GM18505 (cell line): Measurements from ENCODE around the gene MMP14.
"Not testable (repeated sequence)": the region's sequence is repeated elsewhere in the genome, so short reads cannot be mapped to it uniquely, and the experiment has no call there.

Experiments used
- ATAC-seq: cut with Tn5 transposase; IDR thresholded peaks from one replicate; pipeline ENCODE4 v1.9.1; 2021; ENCODE audit not compliant: unreplicated experiment
- POLR2A ChIP-seq: IDR thresholded peaks from 4 replicates; pipeline ENCODE4 v1.6.1; 2011; ENCODE audit warnings: borderline replicate concordance; ENCODE audit not compliant: insufficient read depth, insufficient read length; ENCODE audit errors: extremely low read depth

Gene MMP14

DNA sequence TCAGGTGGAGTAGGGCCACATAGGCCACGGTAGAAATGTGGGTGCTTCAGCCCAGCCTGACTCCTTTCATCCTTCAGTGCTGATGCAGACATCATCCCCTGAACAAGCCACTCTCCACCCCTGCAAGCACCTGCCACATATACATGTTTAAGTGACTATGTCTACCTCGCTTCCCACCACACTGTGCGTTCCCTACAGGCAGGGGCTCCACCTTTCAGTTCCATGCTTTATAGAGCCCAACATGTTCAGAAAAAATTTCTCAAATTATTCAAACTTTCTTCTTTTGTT lies 32.8 kb upstream of the MMP14 start:
- peak; percentile 37 for ATAC-seq
- TF ChIP-seq POLR2A = peak; percentile 34

DNA sequence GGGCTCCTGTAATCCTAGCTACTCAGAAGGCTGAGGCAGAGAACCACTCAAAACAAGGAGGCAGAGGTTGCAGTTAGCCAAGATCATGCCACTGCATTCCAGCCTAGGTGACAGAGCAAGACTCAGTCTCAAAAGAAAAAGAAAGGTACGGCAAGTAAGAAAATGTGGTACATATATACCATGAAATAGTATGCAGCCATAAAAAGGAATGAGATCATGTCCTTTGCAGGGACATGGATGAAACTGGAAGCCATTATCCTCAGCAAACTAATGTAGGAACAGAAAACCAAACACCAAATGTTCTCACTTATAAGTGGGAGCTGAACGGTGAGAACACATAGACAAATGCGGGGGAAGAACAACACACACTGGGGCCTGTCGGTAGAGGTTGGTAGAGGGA lies 31.1 kb upstream of the MMP14 start:
- not testable (repeated sequence) for ATAC-seq

DNA sequence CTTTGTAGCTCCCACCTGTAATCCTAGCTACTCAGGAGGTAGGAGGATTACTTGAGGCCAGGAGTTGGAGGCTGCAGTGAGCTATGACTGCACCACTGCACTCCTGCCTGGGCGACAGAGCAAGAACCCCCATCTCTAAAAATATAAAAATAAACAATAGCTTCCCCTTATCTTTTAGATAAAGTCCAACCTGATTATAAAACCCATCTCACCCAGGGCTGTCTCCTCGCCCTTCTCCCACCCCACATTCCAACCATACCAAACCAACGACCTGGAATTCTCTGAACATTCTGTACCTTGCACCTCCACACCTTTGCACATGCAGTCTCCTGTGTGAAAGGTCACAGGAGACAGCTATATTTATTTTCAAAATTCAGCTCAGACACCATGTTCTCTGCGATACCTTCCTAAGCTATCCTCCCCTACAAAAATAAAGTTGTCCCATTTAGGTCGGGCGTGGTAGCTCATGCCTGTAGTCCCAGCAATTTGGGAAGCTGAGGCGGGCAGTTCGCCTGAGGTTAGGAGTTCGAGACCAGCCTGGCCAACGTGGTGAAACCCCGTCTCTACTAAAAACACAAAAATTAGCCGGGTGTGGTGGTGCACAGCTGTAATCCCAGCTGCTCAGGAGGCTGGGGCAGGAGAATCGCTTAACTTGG lies 28.8 kb upstream of the MMP14 start:
- no peak for ATAC-seq
- no peak for TF ChIP-seq POLR2A

DNA sequence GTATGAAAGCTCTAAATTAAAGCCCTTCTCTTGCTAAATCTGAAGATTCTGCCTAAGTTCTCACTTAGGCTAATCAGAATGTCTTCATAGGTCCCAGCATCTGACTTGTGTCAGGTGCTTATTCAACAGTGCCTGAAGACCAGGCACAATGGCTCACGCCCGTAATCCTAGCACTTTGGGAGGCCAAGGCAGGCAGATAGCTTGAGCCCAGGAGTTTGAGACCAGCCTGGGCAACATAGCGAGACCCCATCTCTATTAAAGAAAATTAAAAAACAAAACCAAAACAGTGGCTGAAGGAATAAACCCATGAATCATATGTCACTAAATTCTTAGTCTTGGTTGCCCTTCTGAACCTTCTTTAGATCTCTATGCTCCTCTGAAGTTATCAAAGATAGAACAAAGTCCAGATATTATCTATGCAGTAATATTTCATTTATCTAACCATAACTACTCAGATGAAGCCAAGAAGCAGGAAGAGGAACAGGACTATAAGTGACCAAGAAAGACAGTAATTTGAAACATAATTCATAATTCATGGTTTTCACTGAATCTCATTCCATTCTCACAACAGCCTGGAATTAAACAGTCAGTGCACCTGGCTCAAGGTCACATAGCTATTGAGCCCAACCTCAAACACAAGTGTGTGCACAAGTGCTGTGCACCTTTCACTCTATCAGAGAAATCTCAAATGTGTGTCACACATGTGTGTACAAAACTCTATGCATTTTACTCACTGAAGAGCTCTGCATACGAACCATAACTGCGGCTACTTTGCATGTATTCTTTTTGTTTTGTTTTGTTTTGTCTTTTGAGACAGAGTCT lies 27.8 kb upstream of the MMP14 start:
- no peak for ATAC-seq
- TF ChIP-seq POLR2A = no peak

DNA sequence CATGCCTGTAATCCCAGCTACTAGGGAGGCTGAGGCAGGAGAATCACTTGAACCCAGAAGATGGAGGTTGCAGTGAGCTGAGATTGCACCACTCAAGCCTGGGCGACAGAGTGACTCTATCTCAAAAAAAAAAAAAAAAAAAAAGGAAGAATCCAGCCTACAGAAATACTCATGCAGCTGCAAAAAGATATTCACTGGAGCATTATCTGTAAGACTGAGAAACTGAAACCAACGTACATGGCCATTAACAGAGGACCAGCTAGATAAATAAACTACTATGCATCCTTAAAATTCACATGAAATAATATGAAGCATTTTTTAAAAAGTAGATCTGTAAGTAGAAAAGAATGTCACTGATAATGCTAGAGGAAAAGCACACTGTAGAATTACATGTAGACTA lies 24.7 kb upstream of the MMP14 start:
- TF ChIP-seq POLR2A = no peak
- no peak for ATAC-seq

DNA sequence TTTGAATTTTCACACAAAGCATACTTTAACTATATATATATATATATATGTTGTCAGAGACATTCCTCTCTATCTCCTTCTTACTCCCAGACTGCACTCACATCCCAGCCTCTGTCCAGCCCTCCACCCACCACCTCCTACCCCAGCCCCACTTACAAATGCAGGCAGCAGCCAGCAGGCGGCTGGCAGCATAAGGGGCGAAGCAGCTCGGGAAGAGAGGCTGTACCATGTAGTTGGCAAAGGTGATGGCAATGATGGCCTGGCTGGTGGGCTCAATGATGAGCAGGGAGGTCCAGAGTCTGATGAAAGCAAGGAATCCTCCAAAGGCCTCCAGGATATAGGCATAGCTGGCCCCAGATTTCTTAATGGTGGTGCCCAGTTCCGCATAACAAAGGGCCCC lies 23.6 kb upstream of the MMP14 start:
- no peak for TF ChIP-seq POLR2A
- ATAC-seq = no peak

DNA sequence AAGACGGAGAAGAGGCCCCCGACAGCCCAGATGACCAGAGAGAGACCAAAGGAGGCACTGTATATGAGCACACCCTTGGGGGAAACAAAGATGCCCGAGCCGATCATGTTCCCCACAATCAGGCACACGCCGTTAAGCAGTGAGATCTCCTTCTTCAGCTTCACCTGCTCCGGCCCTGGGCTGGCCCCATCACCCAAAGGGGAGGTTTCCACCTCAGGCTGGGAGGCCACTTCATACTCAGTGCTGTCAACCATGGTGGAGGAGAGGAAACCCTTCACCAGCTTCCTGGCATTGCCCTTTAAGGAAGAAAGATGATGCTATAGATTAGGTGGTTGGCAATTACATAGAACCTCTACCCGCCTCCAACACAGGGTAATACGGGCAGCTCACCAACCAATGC lies 23.2 kb upstream of the MMP14 start:
- ATAC-seq = no peak
- TF ChIP-seq POLR2A = no peak

DNA sequence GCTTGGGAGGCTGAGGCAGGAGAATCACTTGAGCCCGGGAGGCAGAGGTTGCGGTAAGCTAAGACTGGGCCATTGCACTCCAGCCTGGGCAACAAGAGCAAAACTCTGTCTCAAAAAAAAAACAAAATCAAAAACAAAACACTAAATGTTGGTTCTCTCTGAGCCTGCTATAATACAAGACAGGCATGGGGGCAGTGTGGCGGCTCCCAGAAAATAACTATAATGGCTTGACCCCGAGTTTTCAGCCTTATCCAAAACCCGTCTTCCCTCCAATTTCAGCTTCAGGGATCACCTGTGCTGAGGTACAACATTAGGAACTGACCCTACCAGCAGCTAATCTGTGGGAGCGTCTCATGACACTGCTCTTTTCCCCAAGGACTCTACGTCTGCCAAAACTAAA lies 22.0 kb upstream of the MMP14 start:
- no peak for TF ChIP-seq POLR2A
- ATAC-seq = no peak

DNA sequence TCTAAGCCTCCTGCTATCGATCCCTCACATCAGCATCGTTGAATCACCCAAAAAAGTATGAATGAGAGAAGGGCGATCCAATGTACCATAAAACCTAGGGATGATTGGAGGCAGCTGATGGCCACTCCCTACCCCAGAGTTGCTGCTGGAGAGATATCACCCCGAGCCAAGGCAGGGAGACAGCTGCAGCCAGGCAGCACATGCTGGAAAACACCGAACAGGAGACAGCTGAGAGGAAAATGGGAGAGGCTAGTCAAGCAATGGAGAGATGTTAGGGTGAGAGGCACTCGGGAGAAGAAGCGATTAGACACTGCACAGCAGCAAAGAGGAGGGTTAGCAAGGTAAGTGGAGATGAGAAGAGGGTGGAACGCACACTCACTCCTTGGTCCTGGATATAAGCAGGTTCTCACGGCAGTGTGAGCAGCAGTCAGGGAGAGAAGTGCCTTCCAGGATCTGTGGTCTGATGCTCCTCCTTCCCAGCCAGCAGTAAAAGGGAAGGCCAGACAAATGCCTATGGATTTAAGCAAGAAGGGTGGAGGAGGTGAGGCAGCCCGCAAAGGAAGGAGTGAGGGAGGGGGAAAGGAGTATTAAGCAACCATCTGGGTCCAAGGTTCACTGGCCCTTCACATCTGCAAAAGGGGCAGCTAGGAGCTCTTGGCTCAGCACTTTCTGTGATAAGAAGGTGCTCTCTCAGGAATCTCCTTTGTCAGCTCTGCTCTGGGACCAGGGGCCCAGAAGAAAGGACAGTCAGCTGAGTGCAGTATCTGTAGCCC lies 21.3 kb upstream of the MMP14 start, which contains the start of gene SLC7A7:
SLC7A7 (minus strand) TSS at position 495 of the 773 bp plus-strand sequence. CDS start 2,037 bp downstream, outside the sequence.
- peak; percentile 0 for TF ChIP-seq POLR2A
- no peak for ATAC-seq

DNA sequence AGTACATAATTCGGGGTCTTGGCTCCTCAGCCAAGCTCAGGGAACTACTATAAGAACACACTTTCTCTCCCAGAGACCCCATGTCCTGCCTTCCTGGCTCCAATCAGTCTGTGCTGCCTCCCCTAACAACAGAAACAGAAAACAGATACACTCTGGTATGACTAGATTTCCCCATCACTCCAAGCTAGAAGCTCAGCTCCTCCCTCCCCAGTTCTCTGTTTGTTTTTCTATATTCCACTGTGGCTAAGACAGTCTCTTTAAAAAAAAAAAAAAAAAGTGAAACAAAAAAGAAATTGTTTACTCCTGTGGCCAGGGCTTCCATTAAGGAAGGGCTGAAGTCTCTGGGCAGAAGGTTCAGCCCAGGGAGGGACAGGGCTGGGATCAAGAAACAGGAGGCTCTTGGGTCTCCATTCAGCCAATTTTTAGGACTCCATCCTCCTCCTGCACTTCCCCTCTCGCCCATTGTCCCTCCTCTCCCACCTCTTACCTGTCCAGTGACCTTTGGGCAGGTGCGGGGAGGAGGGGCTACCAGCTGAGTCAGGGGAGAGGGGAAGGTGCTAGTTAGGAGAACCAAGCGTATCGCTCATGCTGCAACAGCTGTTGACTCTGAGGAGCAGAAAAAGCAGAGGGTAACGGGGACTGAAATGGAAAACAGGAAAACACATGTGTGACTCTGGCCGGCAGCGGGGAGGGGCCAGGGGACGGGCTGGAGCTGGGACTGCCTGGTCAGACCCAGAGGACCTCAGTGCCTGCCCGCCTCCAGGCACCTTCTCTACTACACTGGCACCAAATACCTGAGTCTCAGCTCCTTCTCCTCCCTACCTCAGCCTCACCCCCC lies 17.0 kb upstream of the MMP14 start:
- ATAC-seq = no peak
- TF ChIP-seq POLR2A = peak; percentile 47

DNA sequence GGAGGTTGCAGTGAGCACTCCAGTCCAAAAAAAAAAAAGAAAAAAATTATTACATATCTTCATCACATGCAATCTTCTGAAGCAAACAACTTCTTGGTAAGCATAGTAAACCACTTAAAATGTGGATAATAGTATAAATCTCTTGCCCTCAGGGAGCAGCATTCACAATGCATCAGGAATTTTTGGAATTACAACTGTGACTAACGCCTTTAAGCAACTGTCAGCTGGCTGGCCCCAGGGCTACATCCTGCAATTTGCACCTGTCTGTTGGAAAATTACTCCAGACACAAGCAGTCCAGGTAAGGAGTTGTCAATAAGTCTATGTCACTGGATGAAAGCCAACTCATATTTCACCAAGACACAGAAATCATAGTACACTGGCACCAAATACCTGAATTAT lies 15.7 kb upstream of the MMP14 start:
- TF ChIP-seq POLR2A = no peak
- no peak for ATAC-seq

DNA sequence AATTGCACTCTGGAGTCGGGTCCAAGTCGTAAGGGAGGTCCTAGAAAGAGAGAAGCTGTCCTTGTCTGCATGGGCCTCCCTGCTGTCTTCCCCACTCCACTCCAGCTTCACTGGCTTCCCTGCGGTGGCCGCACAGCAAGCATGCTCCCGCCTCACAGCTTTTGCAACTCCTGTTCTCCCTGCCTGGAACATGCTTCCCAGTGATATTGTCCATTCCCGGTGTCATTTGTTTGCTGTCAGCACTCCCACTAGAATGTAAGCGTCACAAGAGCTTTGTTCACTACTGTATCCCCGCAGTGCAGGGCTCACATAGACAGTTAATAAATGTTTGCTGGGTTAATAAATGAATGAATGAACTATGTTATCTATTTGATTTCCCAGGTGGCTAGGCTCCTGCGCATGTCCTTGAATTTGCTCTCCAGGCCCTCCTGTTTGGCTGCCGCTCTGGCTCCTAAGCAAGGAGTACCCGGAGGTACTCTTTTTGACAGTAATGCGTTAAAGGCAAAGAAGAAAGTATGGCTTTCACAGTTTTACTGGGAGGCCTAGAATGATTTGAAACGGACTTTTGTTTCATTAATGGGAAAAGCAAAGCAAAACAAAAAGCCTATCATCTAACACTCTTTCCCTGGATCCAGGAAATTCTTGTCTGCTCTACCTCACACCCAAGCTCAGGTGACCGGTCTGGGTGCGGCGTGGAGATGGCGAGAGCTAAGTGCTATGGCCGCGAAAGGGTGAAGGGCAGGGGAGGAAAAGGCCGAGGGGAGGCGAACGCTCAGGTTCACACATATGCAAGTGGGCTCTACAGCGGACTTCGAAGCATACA lies 15.0 kb upstream of the MMP14 start:
- no peak for TF ChIP-seq POLR2A
- no peak for ATAC-seq
